Stimulated activated CD8-positive, alpha-beta memory T cell treated with anti-CD3 and anti-CD28 coated beads, Interleukin-4, amount 100 ng/mL, for 1 hour (primary cell): ENCODE measurements around the gene DOCK3.
"Not testable (repeated sequence)": the region's sequence is repeated elsewhere in the genome, so short reads cannot be mapped to it uniquely, and the experiment has no call there.

Experiments used
- DNase-seq, 2 donors: peaks; one replicate each; pipeline ENCODE4 v3.0.0-alpha.2; 2020; ENCODE audit warnings: low read depth in 2 of 2, low spot score in 1 of 2

Gene DOCK3

DNA sequence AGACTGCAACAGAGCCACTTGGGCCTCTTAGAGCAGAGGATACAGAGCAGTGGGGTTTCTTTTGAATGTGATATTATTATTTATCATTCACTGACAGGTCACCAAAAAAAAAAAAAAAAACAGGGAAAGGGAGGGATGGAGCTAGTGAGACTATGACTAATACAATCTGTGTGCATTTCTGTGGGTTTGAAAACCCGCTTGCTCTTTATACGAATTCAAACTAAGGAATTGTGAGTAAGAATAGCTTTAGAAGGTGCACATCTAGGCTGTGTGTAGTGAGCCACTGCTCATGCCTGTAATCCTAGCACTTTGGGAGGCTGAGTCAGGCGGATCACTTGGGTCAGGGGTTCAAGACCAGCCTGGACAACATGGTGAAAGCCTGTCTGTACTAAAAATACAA lies 523.8 kb downstream of the DOCK3 start:
- DNase-seq: no peak

DNA sequence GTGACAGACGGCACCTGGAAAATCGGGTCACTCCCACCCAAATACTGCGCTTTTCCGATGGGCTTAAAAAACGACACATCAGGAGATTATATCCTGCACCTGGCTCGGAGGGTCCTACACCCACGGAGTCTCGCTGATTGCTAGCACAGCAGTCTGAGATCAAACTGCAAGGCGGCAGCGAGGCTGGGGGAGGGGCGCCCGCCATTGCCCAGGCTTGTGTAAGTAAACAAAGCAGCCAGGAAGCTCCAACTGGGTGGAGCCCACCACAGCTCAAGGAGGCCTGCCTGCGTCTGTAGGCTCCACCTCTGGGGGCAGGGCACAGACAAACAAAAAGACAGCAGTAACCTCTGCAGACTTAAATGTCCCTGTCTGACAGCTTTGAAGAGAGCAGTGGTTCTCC lies 524.6 kb downstream of the DOCK3 start:
- not testable (repeated sequence) for DNase-seq

DNA sequence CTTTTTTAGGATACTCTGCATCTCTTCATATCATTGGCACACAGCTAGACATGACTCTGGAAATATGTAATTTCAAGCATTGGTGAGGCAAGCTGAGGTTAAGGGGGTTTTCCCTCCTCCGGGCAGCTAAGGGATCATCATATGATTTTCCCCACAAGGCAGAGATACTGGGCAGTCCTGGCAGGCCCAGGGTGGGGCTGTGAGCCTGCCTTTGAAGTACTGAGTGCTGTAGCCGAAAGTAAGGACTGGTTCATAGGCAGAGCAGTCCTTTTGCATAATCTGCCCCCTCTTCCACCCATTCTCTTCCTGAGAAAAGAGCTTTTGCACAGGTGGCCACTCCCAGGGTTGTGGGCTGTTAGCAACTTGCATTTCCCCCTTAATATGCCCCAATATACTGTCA lies 541.6 kb downstream of the DOCK3 start:
- DNase-seq: no peak

DNA sequence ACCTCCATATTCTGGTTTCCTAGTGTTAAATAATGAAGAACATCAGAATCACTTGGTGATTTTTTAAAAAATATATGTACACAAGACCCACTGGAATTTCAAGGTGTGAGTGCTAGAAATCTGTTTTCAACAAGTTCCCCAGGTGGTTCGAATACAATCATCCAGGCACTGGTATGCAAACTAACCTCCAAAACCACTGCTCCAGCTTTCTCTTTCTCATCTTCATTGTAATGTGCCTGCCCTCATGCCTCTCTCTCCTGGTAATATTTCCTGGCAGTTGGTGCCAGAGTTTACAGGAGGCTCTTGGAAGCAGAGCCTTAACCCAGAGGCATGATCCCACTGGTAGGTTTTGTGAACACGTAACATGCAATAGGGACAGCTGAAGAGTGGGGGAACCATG lies 547.2 kb downstream of the DOCK3 start:
- DNase-seq: no peak

DNA sequence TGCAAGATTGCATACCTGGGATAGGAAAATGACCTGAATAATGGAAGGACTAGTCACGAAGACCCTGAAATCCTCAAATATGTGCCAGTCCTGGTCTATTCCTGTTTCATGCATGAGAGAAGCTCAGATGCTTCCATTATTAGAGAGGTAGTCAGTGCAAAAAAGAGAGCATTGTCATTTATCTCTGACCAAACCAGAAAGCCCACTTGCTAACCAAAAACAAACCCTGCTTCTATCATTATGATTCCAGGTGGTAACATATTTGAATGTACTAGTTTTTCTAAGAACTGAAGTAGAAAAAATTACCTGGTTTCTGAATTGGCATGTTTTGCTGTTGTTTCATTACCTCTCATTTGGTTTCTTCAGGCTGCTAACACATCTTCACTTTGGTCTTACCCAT lies 549.6 kb downstream of the DOCK3 start:
- DNase-seq: no peak

DNA sequence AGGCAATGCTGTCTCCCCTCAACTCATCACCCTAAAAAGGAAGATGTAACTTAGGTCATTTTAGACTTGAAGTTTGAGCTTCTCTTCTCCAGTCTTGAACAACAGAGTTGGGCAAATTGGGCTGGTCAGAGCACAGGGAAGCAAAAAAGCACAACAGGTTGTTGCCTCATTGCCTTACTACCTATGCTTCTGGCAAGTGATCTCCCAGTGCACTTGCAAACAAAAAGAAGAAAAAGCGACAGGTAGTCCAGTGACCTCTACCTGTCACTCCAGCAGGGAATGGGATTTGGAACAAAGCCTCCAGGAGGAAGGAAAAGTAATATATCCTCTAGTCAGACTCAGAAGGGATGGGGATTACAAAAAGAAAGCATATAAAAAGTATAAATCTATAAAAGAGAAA lies 550.1 kb downstream of the DOCK3 start:
- DNase-seq: no peak

DNA sequence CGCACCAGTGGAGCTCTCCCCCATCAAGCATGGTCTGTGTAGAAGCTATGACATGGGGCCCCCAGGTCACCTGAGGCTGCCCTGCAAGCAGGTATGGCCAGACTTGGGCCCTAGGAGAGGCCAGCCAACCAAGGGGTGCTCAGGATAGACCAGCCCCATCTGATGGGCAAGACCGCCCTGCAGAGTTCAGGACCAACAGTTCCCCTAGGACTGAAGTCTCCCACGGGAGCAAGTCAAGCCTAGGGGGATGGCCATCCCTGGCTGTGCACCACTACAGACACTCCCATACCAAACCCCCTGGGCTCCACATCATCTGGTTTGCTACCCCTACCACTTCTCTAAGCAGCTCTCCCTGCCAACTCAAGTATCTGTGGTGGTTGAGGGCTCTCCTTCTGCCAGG lies 568.2 kb downstream of the DOCK3 start:
- DNase-seq: no peak

DNA sequence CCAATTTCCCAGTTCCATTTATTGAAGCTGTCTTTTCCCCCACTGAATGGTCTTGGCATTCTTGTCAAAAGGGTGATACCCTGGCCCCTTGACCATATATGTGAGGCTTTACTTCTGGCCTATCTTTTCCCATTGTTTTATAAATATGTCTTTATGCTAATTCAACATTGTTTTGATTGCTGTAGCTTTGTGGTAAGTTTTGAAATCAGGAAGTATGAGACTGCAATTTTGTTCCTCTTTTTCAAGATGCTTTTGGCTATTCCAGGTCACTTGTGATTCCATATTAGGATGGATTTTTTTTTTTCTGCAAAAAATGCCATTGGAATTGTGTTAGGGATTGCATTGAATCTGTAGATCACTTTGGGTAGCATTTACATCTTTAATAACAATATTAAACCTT lies 569.2 kb downstream of the DOCK3 start:
- no peak for DNase-seq

DNA sequence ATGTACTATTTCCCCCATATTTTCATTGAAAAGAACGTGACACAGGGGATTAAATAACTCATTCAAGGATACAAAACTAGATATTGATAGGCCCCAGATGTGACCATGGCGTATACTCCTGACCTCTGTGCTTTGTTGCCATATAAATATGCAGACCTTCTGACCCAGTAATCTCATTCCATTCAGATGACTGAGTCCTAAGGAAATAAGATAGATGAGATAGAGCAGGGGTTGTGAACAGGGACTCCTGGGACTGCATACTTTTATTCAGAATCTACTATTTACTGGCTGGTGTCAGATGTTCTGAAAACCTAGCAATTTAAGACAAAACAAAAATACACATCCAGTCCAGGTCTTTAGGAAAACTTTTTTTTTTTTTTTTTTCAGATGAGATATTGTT lies 571.1 kb downstream of the DOCK3 start:
- no peak for DNase-seq

DNA sequence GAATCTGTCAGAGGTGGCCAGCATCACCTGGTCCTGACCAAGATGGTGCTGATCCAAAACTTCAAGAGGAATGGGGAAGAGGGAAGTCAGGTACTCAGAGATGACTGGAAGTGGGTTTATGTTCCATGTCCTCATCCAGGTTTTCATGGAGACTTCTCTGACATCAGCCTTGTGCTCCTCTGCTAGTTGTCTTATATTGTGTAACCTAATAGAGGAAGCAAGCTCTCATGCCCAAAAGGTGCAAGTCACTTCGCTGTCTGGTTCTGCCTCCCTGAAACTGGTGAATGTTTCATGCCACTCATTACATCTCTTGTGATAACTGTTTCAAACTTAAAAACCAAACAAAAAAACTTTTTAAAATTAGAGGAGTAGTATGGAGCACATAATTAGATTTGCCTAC lies 583.1 kb downstream of the DOCK3 start:
- DNase-seq: no peak

DNA sequence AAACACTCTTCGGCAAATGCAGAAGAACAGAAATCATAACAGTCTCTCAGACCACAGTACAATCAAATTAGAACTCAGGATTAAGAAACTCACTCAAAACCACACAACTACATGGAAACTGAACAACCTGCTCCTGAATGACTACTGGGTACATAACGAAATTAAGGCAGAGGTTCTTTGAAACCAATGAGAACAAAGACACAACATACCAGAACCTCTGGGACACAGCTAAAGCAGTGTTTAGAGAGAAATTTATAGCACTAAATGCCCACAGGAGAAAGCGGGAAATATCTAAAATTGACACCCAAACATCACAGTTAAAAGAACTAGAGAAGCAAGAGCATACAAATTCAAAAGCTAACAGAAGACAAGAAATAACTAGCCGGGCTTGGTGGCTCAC lies 589.4 kb downstream of the DOCK3 start:
- DNase-seq: not testable (repeated sequence)

DNA sequence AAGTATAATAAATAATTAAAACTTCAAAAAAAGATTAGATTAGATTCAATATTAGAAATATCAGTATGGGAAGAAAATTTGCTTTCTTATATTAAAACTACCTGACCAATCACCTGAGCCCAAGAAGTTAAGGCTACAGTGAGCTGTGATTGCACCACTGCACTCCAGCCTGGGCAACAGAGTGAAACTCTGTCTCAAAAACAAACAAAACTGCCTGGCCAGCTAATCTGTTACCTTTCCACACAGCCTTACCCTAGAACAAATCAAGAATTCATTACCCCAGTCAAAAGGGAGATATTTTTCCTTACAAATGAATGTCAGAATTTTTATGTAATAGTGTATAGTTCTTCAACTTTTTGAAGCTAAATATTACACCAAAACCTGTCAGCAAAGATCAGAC lies 593.4 kb downstream of the DOCK3 start:
- no peak for DNase-seq

DNA sequence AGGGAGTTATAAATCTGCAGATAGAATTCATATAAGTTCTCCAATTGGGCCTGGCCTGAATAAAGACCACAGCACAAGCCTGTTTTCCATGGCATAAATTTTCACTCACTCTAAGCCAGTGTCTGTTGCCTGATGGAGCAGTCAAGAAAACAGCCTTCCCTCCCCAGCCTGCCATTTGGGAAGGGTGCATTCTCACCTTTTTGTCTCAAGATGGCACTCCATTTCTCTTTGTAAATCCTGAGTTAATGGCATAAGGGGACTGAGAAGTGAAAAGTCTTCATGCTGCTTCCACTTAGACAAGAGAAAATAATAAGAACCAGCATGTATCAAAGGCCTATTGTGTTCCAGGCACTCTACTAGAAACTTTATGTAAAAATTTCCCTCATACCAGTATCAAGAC lies 594.7 kb downstream of the DOCK3 start:
- no peak for DNase-seq

DNA sequence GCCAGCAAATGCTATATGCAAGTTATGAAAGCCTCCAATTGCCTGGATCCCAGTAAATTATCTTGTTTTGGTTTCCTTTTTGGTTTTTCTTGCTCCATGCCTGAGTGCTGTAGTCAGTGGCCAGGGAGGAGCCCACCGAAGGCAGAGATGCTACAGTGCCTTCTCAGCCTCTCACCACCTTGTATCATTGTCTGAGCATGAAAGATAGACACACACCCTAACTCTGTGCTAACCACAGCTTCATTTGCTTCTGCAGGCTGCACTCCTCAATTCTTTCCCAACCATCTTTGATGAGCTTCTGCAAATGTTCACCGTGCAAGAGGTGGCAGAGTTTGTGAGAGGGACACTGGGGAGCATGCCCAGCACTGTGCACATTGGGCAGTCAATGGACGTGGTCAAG lies 595.8 kb downstream of the DOCK3 start:
- no peak for DNase-seq

DNA sequence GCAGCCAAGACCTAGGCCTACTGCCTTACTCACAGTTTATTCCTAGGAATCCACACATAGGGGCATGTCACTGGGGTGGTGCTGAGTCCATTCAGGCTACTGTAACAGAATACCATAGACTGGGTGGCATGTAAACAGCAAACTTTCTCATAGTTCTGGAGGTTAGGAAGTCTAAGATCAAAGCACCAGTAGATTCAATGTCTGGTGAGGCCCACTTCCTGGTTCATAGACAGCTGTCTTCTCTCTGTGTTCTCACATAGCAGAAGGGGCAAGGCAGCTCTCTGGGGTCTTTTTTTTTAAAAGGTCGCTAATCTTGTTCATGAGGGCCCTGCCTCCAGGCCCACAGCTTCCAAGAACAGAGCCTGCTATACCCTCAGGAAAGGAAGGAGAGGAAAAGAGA lies 596.4 kb downstream of the DOCK3 start:
- DNase-seq: no peak

DNA sequence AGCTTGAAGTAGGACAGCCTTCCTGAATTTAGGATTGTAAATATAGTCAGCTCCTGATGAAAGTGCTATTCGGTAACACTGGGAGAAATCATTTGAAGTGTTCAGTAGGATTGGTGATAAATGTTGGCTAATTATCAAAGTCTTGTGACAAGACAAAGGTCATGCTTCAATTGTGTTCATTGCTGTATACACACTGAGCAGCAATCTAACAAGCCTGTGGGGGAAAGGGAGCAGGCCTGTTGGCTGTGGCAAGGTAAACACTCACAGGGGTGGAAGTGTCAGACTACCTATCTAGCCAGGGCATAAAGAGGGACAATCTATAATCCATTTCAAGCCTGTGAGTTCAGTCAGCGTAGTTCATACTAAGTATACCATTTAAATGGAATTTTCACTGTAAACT lies 599.3 kb downstream of the DOCK3 start:
- DNase-seq: no peak

DNA sequence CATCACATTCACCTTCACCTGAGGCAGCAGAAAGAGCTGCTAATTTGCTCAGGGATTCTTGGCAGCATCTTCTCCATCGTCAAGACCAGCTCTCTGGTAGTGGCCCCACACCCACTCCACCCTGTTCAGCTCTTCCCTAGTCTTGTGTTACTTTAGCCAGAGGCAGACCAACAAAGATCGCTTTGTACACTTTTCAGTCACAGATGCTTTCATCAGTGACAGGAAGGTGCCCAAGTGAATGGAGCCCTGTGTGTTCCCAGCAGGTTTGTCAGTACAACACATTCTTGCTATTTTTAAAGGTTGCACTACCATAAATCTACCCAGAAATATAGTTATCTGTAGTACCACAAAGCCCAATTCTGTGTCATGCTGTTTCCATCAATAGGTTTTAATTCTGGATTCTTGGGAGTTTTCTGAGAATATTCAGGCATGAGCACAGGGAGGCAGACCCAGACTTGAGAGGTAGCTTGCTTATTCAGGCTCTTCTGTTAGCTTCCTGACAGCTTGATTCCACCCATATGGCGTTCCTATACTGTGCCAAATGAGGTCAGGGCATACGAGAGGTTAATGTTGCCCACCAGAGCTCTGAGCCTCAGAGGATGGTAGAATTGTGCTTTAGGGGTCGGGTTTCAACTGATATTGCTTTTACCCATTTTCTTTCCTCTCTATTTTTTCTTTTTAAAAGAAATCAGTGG lies 600.5 kb downstream of the DOCK3 start:
- no peak for DNase-seq

DNA sequence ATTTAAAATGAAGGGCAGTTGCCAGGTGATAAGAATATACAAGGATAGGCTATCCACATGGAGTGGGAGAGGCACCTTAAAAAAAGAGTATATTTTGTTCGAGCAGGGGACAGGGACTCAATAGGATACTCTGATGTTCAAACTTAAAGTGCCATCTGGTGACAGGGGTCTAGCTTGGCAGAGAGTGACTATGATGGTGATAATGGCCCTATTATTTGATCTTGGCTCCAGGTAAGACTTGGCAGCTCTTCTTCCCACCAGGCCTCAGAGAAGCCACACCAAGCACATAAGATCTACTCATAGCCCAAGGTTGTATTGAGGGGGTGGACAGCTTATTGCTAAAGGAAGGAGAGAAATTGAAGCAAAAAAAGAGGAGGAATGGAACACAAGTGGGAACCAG lies 601.3 kb downstream of the DOCK3 start:
- no peak for DNase-seq

DNA sequence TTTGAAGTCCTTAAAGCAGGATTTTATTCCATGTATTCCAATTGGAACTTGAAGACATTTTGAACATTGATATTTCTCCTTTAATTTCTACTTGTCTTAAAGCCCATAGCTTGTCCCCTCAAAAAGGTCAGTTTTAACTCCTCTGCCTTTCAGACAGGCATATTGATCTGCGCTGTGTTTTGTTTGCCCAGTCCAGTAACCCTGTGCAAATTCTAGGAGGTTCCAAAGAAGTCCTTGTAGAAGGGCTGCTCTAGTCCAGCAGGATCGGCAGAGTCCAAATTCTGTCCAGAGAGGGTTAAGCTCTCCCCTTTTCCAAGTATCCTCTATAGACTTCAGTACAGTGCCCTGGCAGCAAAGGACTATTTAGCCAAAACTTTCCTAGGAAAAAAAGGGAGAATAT lies 604.7 kb downstream of the DOCK3 start:
- DNase-seq: no peak

DNA sequence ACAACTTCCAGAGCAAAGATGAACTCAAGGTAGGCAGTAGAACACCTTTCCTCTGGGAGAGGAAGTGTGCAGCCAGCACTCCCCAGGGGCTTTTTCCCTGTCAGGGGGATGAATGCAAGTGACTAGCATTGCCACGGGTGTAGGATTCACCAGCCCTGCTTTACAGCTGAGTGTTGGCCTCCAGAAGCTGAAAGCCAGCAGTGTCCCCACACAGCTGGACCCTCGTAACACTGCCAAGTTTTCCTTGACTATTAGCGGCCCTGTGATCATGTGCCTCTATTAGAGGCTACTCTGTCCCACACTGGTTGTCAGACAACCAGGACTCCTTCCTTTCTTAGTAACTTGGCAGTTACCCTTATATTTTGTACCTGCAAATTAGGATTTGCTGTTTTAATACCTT lies 605.4 kb downstream of the DOCK3 start:
- no peak for DNase-seq

DNA sequence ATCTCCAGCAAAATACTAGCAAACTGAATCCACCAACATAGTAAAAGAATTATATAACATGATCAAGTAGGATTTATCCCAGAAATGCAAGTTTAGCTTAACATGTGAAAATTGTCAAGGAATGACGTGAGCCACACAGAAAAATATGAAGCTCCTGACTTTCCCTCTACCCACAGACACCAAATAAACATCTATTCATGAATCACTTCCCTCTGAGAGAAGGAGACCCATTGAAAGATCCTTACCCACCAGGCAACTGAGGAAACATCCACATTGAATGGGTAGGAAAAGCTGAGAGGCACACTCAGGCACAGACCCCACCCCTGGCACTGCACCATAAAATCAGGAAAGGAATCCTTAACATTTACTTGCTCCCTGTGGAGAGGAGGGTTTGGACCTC lies 608.2 kb downstream of the DOCK3 start:
- no peak for DNase-seq

DNA sequence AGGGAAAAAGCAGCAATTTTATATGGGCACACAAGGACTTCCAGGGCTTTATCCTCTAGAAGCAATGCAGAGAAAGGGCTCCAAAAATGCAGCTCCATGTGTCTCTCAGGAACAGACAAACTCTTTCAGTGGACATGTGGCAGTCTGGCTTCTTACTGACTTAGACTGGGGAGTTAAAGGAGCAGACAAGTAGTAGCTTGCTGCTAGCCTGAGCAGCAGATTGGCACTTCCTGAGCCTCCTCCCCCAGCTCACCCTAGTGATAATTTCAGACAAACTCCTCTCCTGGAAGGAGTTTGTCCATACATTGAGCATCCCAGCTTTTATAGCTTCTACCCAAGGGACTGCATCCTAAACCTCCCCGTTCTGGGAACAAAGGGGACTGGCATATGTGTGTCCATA lies 608.7 kb downstream of the DOCK3 start:
- no peak for DNase-seq

DNA sequence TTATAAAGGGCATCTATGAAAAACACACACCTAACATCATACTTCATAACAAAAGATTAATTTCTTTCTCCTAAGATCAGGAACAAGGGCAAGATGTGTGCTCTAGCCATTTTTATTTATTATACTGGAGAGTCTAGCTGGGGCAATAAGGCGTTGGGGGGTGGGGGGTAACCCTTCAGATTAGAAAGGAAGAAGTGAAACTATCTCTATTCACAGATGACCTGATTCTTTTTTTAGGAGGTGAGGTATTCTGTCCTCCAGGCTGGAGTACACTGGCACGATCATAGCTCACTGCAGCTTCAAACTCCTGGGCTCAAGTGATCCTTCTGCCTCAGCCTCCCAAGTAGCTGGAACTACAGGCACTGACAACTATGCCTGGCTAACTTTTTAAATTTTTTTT lies 620.9 kb downstream of the DOCK3 start:
- no peak for DNase-seq

DNA sequence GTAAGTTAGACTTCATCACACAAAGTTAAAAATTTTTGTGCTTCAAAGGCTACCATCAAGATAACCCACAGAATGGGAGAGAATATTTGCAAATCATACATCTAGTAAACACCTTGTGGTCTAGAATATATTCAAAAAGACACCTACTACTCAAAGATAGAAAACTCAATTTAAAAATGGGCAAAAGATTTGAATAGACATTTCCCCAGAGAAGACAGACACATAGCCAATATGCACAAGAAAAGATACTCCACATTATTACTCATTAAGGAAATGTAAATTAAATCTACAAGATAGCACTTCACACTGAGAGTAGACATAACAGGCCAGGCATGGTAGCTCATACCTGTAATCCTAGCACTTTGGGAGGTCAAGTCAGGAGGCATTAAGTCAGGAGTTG lies 622.6 kb downstream of the DOCK3 start:
- DNase-seq: no peak
